Ascending aorta (tissue), 2 donors: ENCODE measurements around the gene NMT2. TPM values are rescaled to one million over a fixed set of nuclear protein-coding genes. Genes with fewer than 3 reads are reported as not detected.

ENCODE experiments used
- DNase-seq, 2 donors: peaks; one replicate each; pipeline ENCODE4 v3.0.0-alpha.2; 2019; ENCODE audit warnings: low spot score in 2 of 2
- H3K27ac ChIP-seq, 2 donors: fragments of 200-600 bp; sonication (generic); one replicate each; pipeline ENCODE4 v1.5.1; 2016 to 2017; ENCODE audit warnings: mild to moderate bottlenecking in 1 of 2
- H3K27me3 ChIP-seq: fragments of 200-600 bp; sonication (generic); one replicate; pipeline ENCODE4 v1.5.1; 2017
- H3K36me3 ChIP-seq, 2 donors: fragments of 200-600 bp; sonication (generic); one replicate each; pipeline ENCODE4 v1.5.1; 2016
- H3K4me1 ChIP-seq, 2 donors: fragments of 200-600 bp; sonication (generic); one replicate each; pipeline ENCODE4 v1.5.1; 2016 to 2017; ENCODE audit warnings: mild to moderate bottlenecking in 1 of 2
- H3K4me3 ChIP-seq, 2 donors: fragments of 200-600 bp; sonication (generic); one replicate each; pipeline ENCODE4 v1.5.1; 2016 to 2017; ENCODE audit warnings: mild to moderate bottlenecking in 1 of 2
- H3K9me3 ChIP-seq, 2 donors: fragments of 200-600 bp; sonication (generic); one replicate each; pipeline ENCODE4 v1.5.1; 2016
- CTCF ChIP-seq, 3 experiments: fragments of 200-600 bp in 2 of 3; fragments of 450-650 bp in 1 of 3; sonication (generic) in 2 of 3; IDR thresholded peaks; one replicate each; pipeline ENCODE4 v1.5.1; 2016 to 2019; ENCODE audit warnings: antibody characterized with exemption in 3 of 3, mild to moderate bottlenecking in 1 of 3, moderate library complexity in 1 of 3
- intact Hi-C: fragments of 100-400 bp; cut with DNase I; formaldehyde crosslinking; loops from one replicate; pipeline ENCODE4 v1.15.1; 2023
- total RNA-seq: library from RNA; depleted of rRNA; stranded (reverse); fragments of >200 nt; gene quantifications from one replicate; pipeline ENCODE4 v1.1.0, GENCODE V29; 2016

The NMT2 gene
- total RNA-seq, 1 donor from 2014 or later = 11.9 TPM

GRCh38 chr10:15189133-15189885 is 20.8 kb upstream of the NMT2 start:
- Histone ChIP-seq H3K9me3 (no peaks in the 10 kb centered on the region), H3K27ac (no peak overlapping the region), H3K4me3 (no peak overlapping the region), H3K27me3 (no peaks in the 10 kb centered on the region), H3K4me1 (no peaks in the 10 kb centered on the region), H3K36me3 (no peaks in the 10 kb centered on the region)
- no peak for TF ChIP-seq CTCF (IDR thresholded peaks at IDR 0.05)
- intact Hi-C loops = no loop called here
- no peak for DNase-seq

GRCh38 chr10:15188603-15189002 is 20.1 kb upstream of the NMT2 start:
- Histone ChIP-seq H3K27ac (no peak overlapping the region), H3K4me3 (no peak overlapping the region), H3K4me1 (no peaks in the 10 kb centered on the region), H3K36me3 (no peaks in the 10 kb centered on the region), H3K9me3 (no peaks in the 10 kb centered on the region), H3K27me3 (no peaks in the 10 kb centered on the region)
- no peak for TF ChIP-seq CTCF (IDR thresholded peaks at IDR 0.05)
- intact Hi-C loops = no loop called here
- DNase-seq = no peak

GRCh38 chr10:15183689-15184481 is 15.4 kb upstream of the NMT2 start:
- no peaks in the 10 kb centered on the region for H3K4me1 ChIP-seq
- intact Hi-C loops = no loop called here
- no peak for TF ChIP-seq CTCF (IDR thresholded peaks at IDR 0.05)
- DNase-seq = no peak
- H3K27me3 ChIP-seq = no peaks in the 10 kb centered on the region
- H3K4me3 ChIP-seq = no peak overlapping the region
- H3K27ac ChIP-seq = no peak overlapping the region
- H3K36me3 ChIP-seq = no peaks in the 10 kb centered on the region
- H3K9me3 ChIP-seq = no peaks in the 10 kb centered on the region

GRCh38 chr10:15182540-15183207 is 14.2 kb upstream of the NMT2 start:
- no peaks in the 10 kb centered on the region for H3K36me3 ChIP-seq
- no peak for TF ChIP-seq CTCF (IDR thresholded peaks at IDR 0.05)
- H3K27me3 ChIP-seq = no peaks in the 10 kb centered on the region
- intact Hi-C loops = no loop called here
- H3K4me1 ChIP-seq = no peaks in the 10 kb centered on the region
- DNase-seq = no peak
- H3K4me3 ChIP-seq = no peak overlapping the region
- H3K9me3 ChIP-seq = no peaks in the 10 kb centered on the region
- no peak overlapping the region for H3K27ac ChIP-seq

GRCh38 chr10:15181576-15182156 is 13.2 kb upstream of the NMT2 start:
- Histone ChIP-seq H3K4me1 (no peaks in the 10 kb centered on the region), H3K9me3 (no peaks in the 10 kb centered on the region), H3K36me3 (no peaks in the 10 kb centered on the region), H3K4me3 (no peak overlapping the region), H3K27ac (no peak overlapping the region), H3K27me3 (no peaks in the 10 kb centered on the region)
- no peak for DNase-seq
- no peak for TF ChIP-seq CTCF (IDR thresholded peaks at IDR 0.05)
- intact Hi-C loops = no loop called here
